HCT116 (cell line): Measurements from ENCODE around the gene TMEM132D. TPM values are rescaled to one million over a fixed set of nuclear protein-coding genes. Genes with fewer than 3 reads are reported as not detected.

Experiments
- ATAC-seq: fragments of 200-7000 bp; cut with Tn5 transposase; 2 replicates; pipeline ENCODE4 v1.9.1; 2020; ENCODE audit warnings: mild to moderate bottlenecking, moderate library complexity
- BruUV-seq: library from RNA; stranded (reverse); fragments of 400-500 nt; replicated peaks from 2 replicates; lab custom pipeline; 2021; lab: Mats Ljungman, UMichigan
- CTCF ChIA-PET: fragments of 300-600 bp; sonication (Branson Sonifier 250); formaldehyde crosslinking; loops from one replicate; lab custom pipeline; 2021; ENCODE audit warnings: antibody characterized with exemption; lab: Charles Lee
- POLR2A ChIA-PET: fragments of 300-600, 350-600 bp; sonication (Branson Sonifier 250); formaldehyde crosslinking; loops from one replicate; lab custom pipeline; 2021; ENCODE audit warnings: antibody characterized with exemption; lab: Charles Lee
- RAD21 ChIA-PET, 2 experiments: fragments of 300-600 bp; sonication (Branson Sonifier 250); formaldehyde crosslinking; loops; one replicate each; lab custom pipeline; 2023; ENCODE audit warnings: low total read pairs in 2 of 2; ENCODE audit not compliant: uncharacterized antibody in 2 of 2, unreplicated experiment in 2 of 2, low non-redundant PET in 1 of 2; lab: Charles Lee
- DNase-seq: peaks from one replicate; pipeline ENCODE4 v3.0.0-alpha.2; 2010; ENCODE audit warnings: low read depth, low spot score
- H2AFZ ChIP-seq: fragments of 200-600 bp; shearing (Covaris generic), sonication (generic); 2 replicates; pipeline ENCODE4 v1.6.1; 2017; ENCODE audit warnings: low read depth, mixed run types, mixed read lengths, antibody characterized with exemption, low read length; ENCODE audit not compliant: poor library complexity, severe bottlenecking
- H3K27ac ChIP-seq: 2 replicates; pipeline ENCODE4 v1.5.1; 2012; ENCODE audit warnings: low read depth, low read length
- H3K27me3 ChIP-seq: fragments of 200-600 bp; sonication (generic); 2 replicates; pipeline ENCODE4 v1.6.1; 2016; ENCODE audit warnings: mixed run types, low read length, mixed read lengths; ENCODE audit not compliant: insufficient read depth
- H3K36me3 ChIP-seq, 2 experiments: fragments of 200-500 bp in 1 of 2; fragments of 200-600 bp in 1 of 2; sonication (Bioruptor generic) in 1 of 2; sonication (generic) in 1 of 2; 2 replicates each; pipeline versions ENCODE4 v1.5.1 to v1.6.1; 2014 to 2016; ENCODE audit warnings: low read length in 2 of 2, inconsistent platforms in 1 of 2, mixed read lengths in 1 of 2, mixed run types in 1 of 2; ENCODE audit not compliant: insufficient read depth in 2 of 2, control insufficient read depth in 1 of 2
- H3K4me1 ChIP-seq, 2 experiments: fragments of 200-600 bp in 1 of 2; sonication (generic) in 1 of 2; 2 replicates each; pipeline versions ENCODE4 v1.5.1 to v1.6.1; 2012 to 2017; ENCODE audit warnings: low read length in 2 of 2, inconsistent platforms in 1 of 2, mild to moderate bottlenecking in 1 of 2, mixed read lengths in 1 of 2, mixed run types in 1 of 2, moderate library complexity in 1 of 2; ENCODE audit not compliant: insufficient read depth in 2 of 2, control insufficient read depth in 1 of 2
- H3K4me2 ChIP-seq: fragments of 200-600 bp; sonication (generic); 2 replicates; pipeline ENCODE4 v1.6.1; 2017; ENCODE audit warnings: mixed run types, low read length, mixed read lengths
- H3K4me3 ChIP-seq, 2 experiments: fragments of 200-600 bp in 1 of 2; sonication (generic) in 1 of 2; replicated peaks in 1 of 2; 2 replicates each; pipeline ENCODE4 v1.5.1; 2011 to 2016; ENCODE audit warnings: low read length in 2 of 2, control low read depth in 1 of 2, low read depth in 1 of 2, mild to moderate bottlenecking in 1 of 2, mixed read lengths in 1 of 2, mixed run types in 1 of 2
- H3K79me2 ChIP-seq: fragments of 200-600 bp; sonication (generic); 2 replicates; pipeline ENCODE4 v1.6.1; 2017; ENCODE audit warnings: mild to moderate bottlenecking, mixed run types, low read length, moderate library complexity, mixed read lengths; ENCODE audit not compliant: insufficient read depth
- H3K9ac ChIP-seq: fragments of 200-600 bp; sonication (generic); 2 replicates; pipeline ENCODE4 v1.6.1; 2016; ENCODE audit warnings: low read length, mixed read lengths
- H3K9me2 ChIP-seq: fragments of 200-600 bp; sonication (generic), shearing (Covaris generic); 2 replicates; pipeline ENCODE4 v1.6.1; 2017; ENCODE audit warnings: mixed run types, mild to moderate bottlenecking, moderate library complexity; ENCODE audit not compliant: insufficient read depth
- H3K9me3 ChIP-seq, 2 experiments: fragments of 200-500 bp in 1 of 2; fragments of 200-600 bp in 1 of 2; sonication (Bioruptor generic) in 1 of 2; sonication (generic) in 1 of 2; 2 replicates each; pipeline ENCODE4 v1.6.1; 2014 to 2017; ENCODE audit warnings: low read length in 2 of 2, mixed read lengths in 2 of 2, inconsistent platforms in 1 of 2, low read depth in 1 of 2, mild to moderate bottlenecking in 1 of 2, mixed run types in 1 of 2, moderate library complexity in 1 of 2; ENCODE audit not compliant: control insufficient read depth in 1 of 2, insufficient read depth in 1 of 2
- H4K20me1 ChIP-seq: fragments of 200-600 bp; sonication (generic), shearing (Covaris generic); 2 replicates; pipeline ENCODE4 v1.6.1; 2017; ENCODE audit warnings: mixed run types, mild to moderate bottlenecking, moderate library complexity; ENCODE audit not compliant: insufficient read depth
- CBX3 ChIP-seq: IDR thresholded peaks from 2 replicates; pipeline ENCODE4 v1.6.1; 2012; ENCODE audit warnings: low read depth
- CEBPB ChIP-seq: IDR thresholded peaks from 2 replicates; pipeline ENCODE4 v1.6.1; 2012; ENCODE audit warnings: low read depth
- CTCF ChIP-seq, 3 experiments: fragments of 200-600 bp in 1 of 3; sonication (generic) in 1 of 3; IDR thresholded peaks in 2 of 3; conservative IDR thresholded peaks in 1 of 3; 2 replicates each; pipeline ENCODE4 v1.5.1; 2012 to 2017; ENCODE audit warnings: low read depth in 2 of 3, low read length in 2 of 3, antibody characterized with exemption in 1 of 3, borderline replicate concordance in 1 of 3, control low read depth in 1 of 3, mild to moderate bottlenecking in 1 of 3, mixed read lengths in 1 of 3, mixed run types in 1 of 3, moderate library complexity in 1 of 3; ENCODE audit not compliant: insufficient read depth in 1 of 3
- EGR1 ChIP-seq: IDR thresholded peaks from 2 replicates; pipeline ENCODE4 v1.6.1; 2012; ENCODE audit warnings: low read depth
- EZH2phosphoT487 ChIP-seq: fragments of 200-600 bp; IDR thresholded peaks from 2 replicates; pipeline ENCODE4 v1.6.1; 2018; ENCODE audit warnings: antibody characterized with exemption, borderline replicate concordance
- FOSL1 ChIP-seq: IDR thresholded peaks from 2 replicates; pipeline ENCODE4 v1.6.1; 2012; ENCODE audit warnings: low read depth
- MAX ChIP-seq: IDR thresholded peaks from 2 replicates; pipeline ENCODE4 v1.6.1; 2012
- POLR2AphosphoS5 ChIP-seq: IDR thresholded peaks from 2 replicates; pipeline ENCODE4 v1.6.1; 2011; ENCODE audit warnings: mild to moderate bottlenecking, low read depth, low read length, moderate library complexity
- SP1 ChIP-seq: IDR thresholded peaks from 2 replicates; pipeline ENCODE4 v1.6.1; 2012; ENCODE audit warnings: low read depth
- SRF ChIP-seq: IDR thresholded peaks from 2 replicates; pipeline ENCODE4 v1.6.1; 2012; ENCODE audit warnings: low read depth
- TCF7L2 ChIP-seq: IDR thresholded peaks from 2 replicates; pipeline ENCODE4 v1.7.0; 2011; ENCODE audit warnings: borderline replicate concordance, inconsistent platforms; ENCODE audit not compliant: insufficient read depth, insufficient read length; ENCODE audit errors: extremely low read depth
- YY1 ChIP-seq: IDR thresholded peaks from 2 replicates; pipeline ENCODE4 v1.6.1; 2011; ENCODE audit warnings: low read length, low read depth, moderate library complexity, mild to moderate bottlenecking; ENCODE audit not compliant: insufficient replicate concordance; ENCODE audit errors: extremely low read depth
- ZFX ChIP-seq: fragments of 450-650 bp; IDR thresholded peaks from 2 replicates; pipeline ENCODE4 v1.6.1; 2017
- ZNF274 ChIP-seq: fragments of 200-500 bp; sonication (Bioruptor generic); IDR thresholded peaks from 2 replicates; pipeline ENCODE4 v1.6.1; 2014; ENCODE audit warnings: mild to moderate bottlenecking, low read depth, low read length, inconsistent platforms
- intact Hi-C: fragments of 100-400 bp; cut with micrococcal nuclease; formaldehyde crosslinking; loops from 2 replicates; pipeline ENCODE4 v1.10.0; 2022
- total RNA-seq: library from RNA; stranded (reverse); gene quantifications from one replicate; pipeline ENCODE4 v1.2.1, GENCODE V29; 2021; ENCODE audit not compliant: unreplicated experiment
- TF ChIP-seq, protein P1 (sequence below): IDR thresholded peaks from 2 replicates; pipeline ENCODE4 v1.6.1; 2011; ENCODE audit warnings: mild to moderate bottlenecking, low read length, moderate library complexity; ENCODE audit not compliant: insufficient replicate concordance; ENCODE audit errors: extremely low read depth

The TMEM132D gene
- total RNA-seq, 1 experiment from 2014 or later: not detected

GRCh38 chr12:129328235-129328634 is 575.6 kb downstream of the TMEM132D start:
- Histone ChIP-seq H3K9me3 (peaks cover 0 to 17% of the 10 kb centered on the region in 2 experiments; a peak in 2 of 4 replicates), H4K20me1 (no peaks in the 10 kb centered on the region), H3K27me3 (no peaks in the 10 kb centered on the region), H3K79me2 (no peaks in the 10 kb centered on the region), H3K36me3 (no peaks in the 10 kb centered on the region), H2AFZ (no peak overlapping the region), H3K9me2 (no peaks in the 10 kb centered on the region), H3K4me2 (no peak overlapping the region), H3K9ac (no peak overlapping the region), H3K4me1 (no peaks in the 10 kb centered on the region), H3K27ac (no peak overlapping the region), H3K4me3 (no peak overlapping the region)
- BruUV-seq: no TSS peak
- no peak for ATAC-seq
- CTCF ChIA-PET: no interaction called here
- RAD21 ChIA-PET: no interaction called here
- POLR2A ChIA-PET: no interaction called here
- intact Hi-C loops: no loop called here
- TF ChIP-seq, protein P1, sequence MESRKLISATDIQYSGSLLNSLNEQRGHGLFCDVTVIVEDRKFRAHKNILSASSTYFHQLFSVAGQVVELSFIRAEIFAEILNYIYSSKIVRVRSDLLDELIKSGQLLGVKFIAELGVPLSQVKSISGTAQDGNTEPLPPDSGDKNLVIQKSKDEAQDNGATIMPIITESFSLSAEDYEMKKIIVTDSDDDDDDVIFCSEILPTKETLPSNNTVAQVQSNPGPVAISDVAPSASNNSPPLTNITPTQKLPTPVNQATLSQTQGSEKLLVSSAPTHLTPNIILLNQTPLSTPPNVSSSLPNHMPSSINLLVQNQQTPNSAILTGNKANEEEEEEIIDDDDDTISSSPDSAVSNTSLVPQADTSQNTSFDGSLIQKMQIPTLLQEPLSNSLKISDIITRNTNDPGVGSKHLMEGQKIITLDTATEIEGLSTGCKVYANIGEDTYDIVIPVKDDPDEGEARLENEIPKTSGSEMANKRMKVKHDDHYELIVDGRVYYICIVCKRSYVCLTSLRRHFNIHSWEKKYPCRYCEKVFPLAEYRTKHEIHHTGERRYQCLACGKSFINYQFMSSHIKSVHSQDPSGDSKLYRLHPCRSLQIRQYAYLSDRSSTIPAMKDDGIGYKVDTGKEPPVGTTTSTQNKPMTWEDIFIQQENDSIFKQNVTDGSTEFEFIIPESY: no peak
- TF ChIP-seq ZNF274 (no peak), CEBPB (no peak), EGR1 (no peak), EZH2phosphoT487 (no peak), SP1 (no peak), POLR2AphosphoS5 (no peak)
- no peak for DNase-seq

- Histone ChIP-seq H3K4me2 (no peak overlapping the region), H4K20me1 (no peaks in the 10 kb centered on the region), H3K27me3 (no peaks in the 10 kb centered on the region), H3K36me3 (no peaks in the 10 kb centered on the region), H3K9me3 (peaks cover 0 to 28% of the 10 kb centered on the region in 2 experiments; a peak in 2 of 4 replicates), H3K4me3 (no peak overlapping the region), H3K9me2 (no peaks in the 10 kb centered on the region), H3K79me2 (no peaks in the 10 kb centered on the region), H3K27ac (no peak overlapping the region), H3K9ac (no peak overlapping the region), H3K4me1 (no peaks in the 10 kb centered on the region), H2AFZ (no peak overlapping the region)
- intact Hi-C loops: no loop called here
- ChIA-PET POLR2A (no interaction called here), RAD21 (no interaction called here), CTCF (no interaction called here)
- no TSS peak for BruUV-seq
- ATAC-seq (no peak), DNase-seq (no peak)
- no peak for TF ChIP-seq YY1
- no peak for TF ChIP-seq CBX3
- no peak for TF ChIP-seq ZFX
- TF ChIP-seq TCF7L2: no peak
- no peak for TF ChIP-seq MAX
- TF ChIP-seq FOSL1: no peak
- TF ChIP-seq CTCF (IDR thresholded peaks at IDR 0.05 in 2 of 3, conservative IDR thresholded peaks at IDR 0.05 in 1 of 3; ENCODE audit: borderline replicate concordance in 1 of 3, insufficient read depth in 1 of 3, low read depth in 2 of 3, low read length in 2 of 3): no peak
- TF ChIP-seq EZH2phosphoT487: no peak
- TF ChIP-seq SRF: no peak
- TF ChIP-seq EGR1: no peak
Observed at GRCh38 chr12:129325566-129325965, 578.3 kb downstream of the TMEM132D start.
